Frontal cortex (tissue), 4 donors: ENCODE results near the gene TCF12. TPM values are rescaled to one million over a fixed set of nuclear protein-coding genes. Genes with fewer than 3 reads are reported as not detected.

Experiments used
- DNase-seq, 2 donors: peaks; one replicate each; pipeline ENCODE4 v3.0.0; 2012; ENCODE audit warnings: low spot score in 2 of 2
- FAIRE-seq: peaks from 2 replicates; lab custom pipeline; 2012; peaks lifted over from hg19 to GRCh38; lab: Jason Lieb, UNC
- small RNA-seq: library from RNA; depleted of rRNA; stranded (forward); fragments of <200 nt; gene quantifications from one replicate; pipeline ENCODE3, GENCODE V24; 2014
- total RNA-seq: library from RNA; depleted of rRNA; stranded (reverse); fragments of >200 nt; gene quantifications from one replicate; pipeline ENCODE4 v1.2.3, GENCODE V29; 2014
- donor health status: control.
- donor health status: control.
- donor health status: control.

The TCF12 gene
- total RNA-seq, 1 donor from 2014 or later, result 87.2 TPM

DNA sequence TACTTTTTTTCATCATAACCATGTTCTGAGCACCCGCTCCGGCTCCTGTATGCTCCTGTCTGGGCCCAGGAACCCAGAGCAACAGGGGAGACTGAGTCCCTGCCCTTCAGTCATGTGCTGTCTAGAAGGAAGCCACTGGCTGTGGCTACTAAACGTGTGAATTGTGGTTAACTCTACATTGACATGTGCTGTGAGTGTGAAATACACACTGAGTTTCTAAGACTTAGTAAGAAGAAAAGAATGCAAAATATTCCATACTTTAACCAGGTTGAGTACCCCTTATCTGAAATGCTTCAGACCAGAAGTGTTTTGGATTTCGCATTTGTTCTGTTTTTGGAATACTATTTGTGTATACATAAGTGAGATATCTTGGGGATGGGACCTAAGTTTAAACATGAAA is 415.0 kb downstream of the TCF12 start:
- DNase-seq (no peak), FAIRE-seq (no peak)

DNA sequence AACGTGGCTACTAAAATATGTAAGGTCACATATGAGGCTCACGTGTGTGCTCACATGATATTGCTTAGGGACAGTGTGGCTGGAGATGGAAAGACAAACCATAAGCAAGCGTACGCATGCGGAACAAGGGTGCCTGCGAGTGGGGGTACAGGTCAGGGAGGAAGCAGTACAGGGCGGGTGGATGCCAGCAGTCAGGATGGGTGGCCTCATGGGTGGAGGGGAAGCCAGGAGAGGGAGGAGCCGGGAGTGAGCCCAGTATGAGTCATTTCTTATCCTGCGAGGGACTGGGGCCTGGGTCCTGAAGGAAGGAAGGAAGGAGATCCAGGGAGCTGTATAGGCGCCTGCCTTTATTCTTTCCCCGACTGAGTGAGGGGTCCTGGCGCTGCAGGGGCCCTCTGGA is 415.8 kb downstream of the TCF12 start:
- DNase-seq (no peak), FAIRE-seq (no peak)

DNA sequence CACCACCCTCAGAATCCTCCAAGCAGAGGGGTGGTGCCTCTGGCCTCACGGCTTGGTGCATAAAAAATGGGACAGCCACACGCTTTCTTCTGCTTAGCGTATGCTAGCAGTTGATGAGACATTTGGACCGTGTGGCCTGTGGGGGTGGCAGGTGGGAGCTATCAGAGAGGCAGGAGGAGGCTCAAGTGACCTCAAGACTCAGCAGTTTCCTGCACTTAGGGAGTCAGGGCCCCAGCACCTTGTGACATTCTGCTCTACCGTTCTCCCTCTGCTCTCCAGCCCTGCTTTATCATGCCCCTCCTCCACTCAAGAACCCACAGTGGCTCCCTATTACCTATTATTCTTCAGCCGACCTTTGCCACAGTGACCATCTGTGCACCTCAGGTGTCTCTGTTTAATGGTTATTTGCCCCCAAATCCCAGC is 416.9 kb downstream of the TCF12 start:
- no peak for FAIRE-seq
- DNase-seq, result no peak

DNA sequence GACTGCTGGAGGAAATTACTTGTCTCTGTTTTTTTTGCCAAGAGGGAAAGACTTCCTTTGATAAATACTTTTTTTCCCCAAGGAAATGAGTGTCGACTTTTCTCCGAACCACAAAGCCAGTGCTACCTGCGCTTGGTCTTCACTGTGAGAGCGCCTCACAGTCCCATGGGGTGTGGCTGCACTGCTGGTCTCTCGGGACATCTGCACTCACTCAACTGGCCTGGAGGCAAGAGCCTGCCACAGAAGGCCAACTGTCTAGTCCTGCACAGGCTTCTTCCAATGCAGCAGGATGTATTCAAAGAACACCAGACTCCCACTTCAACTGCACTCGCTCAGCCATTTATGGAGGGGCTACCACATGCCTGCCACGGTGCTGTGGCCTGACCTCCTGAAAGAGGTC is 417.3 kb downstream of the TCF12 start:
- DNase-seq, result no peak
- FAIRE-seq, result no peak

DNA sequence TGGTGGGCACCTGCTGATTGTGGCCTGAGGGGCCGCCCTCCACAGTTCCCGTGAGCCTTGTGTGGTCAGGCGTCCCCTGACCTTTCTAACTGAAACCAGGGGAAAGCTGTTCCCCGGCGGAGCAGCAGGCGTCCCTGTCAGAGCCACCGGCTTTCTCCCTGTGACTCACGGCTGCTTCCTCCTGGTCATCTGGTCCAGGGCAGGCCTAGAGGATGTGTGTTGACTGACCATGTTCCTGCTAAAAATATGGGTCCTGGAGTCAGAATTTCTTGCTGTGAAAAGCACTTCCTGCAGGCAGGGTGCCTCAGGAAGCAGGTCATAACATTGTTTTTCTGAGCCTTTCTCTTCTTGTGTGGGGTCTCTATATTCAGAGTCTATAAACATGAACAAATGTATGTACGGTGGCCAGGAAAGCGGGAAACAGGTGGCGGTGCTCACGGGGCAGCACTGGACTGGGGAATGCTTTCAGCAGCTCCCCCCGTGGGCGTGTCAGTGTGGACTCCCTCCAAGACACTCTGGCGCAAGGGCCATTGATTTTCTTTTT is 419.5 kb downstream of the TCF12 start:
- FAIRE-seq, result no peak
- DNase-seq, result no peak

DNA sequence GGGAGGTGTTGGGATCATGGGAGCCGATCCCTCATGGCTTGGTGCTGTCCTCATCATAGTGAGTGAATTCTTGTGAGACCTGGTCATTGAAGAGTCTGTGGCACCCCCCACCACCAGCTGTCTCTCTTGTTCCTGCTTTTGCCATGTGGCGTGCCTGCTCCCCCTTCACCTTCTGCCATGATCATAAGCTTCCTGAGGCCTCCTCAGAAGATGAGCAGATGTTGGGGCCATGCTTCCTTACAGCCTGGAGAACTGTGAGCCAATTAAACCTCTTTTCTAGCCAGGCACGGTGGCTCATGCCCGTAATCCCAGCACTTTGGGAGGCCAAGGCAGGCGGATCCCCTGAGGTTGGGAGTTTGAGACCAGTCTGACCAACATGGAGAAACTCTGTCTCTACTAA is 420.9 kb downstream of the TCF12 start:
- DNase-seq, result no peak
- no peak for FAIRE-seq

Small RNAs within 50 kb of the gene (small RNA-seq; reads per million reads assigned to genes)
- gene RF01210, result not detected

Other genes starting within 250 kb of the TCF12 start
- 113 TPM for gene ZNF280D, start 185.1 kb upstream of the TCF12 start, total RNA-seq